Prostate gland (tissue), 2 donors: ENCODE results near the gene FMNL1. TPM values are rescaled to one million over a fixed set of nuclear protein-coding genes. Genes with fewer than 3 reads are reported as not detected.
A peak's percentile ranks its signal among the peaks of the same experiment; 100 is the strongest.

Experiments used
- DNase-seq: peaks from one replicate; pipeline ENCODE4 v3.0.0-alpha.2; 2019; ENCODE audit warnings: low spot score
- H3K27ac ChIP-seq, 2 donors: fragments of 200-600 bp; sonication (generic); 2 replicates each; pipeline ENCODE4 v1.5.1; 2017 to 2019
- H3K27me3 ChIP-seq: fragments of 200-600 bp; sonication (generic); replicated peaks from 2 replicates; pipeline ENCODE4 v1.5.1; 2019; ENCODE audit not compliant: insufficient read depth
- H3K36me3 ChIP-seq, 2 donors: fragments of 200-600 bp; sonication (generic); 1 replicate in 1 of 2; 2 replicates in 1 of 2; pipeline versions ENCODE4 v1.5.1 to v1.8.1; 2017 to 2019
- H3K4me1 ChIP-seq: fragments of 200-600 bp; sonication (generic); replicated peaks from 2 replicates; pipeline ENCODE4 v1.5.1; 2019
- H3K4me3 ChIP-seq, 2 donors: fragments of 200-600 bp; sonication (generic); 2 replicates each; pipeline ENCODE4 v1.5.1; 2017 to 2019
- H3K9me3 ChIP-seq: fragments of 200-600 bp; sonication (generic); 2 replicates; pipeline ENCODE4 v1.5.1; 2017
- CTCF ChIP-seq, 4 experiments: fragments of 200-600 bp in 2 of 4; fragments of 450-650 bp in 2 of 4; sonication (generic) in 2 of 4; IDR thresholded peaks; 1 replicate in 3 of 4; 2 replicates in 1 of 4; pipeline ENCODE4 v1.5.1; 2016 to 2019; ENCODE audit warnings: antibody characterized with exemption in 4 of 4, mild to moderate bottlenecking in 2 of 4, moderate library complexity in 2 of 4
- POLR2A ChIP-seq: fragments of 450-650 bp; IDR thresholded peaks from one replicate; pipeline ENCODE4 v1.6.1; 2016; ENCODE audit warnings: antibody characterized with exemption, mild to moderate bottlenecking
- POLR2AphosphoS5 ChIP-seq: sonication (generic); formaldehyde crosslinking; IDR thresholded peaks from one replicate; pipeline ENCODE4 v1.6.1; 2017; ENCODE audit warnings: antibody characterized with exemption
- WGBS: methylation state at CpG from one replicate; pipeline ENCODE4 v1.1.5; 2018; 5-methylcytosine and 5-hydroxymethylcytosine counted together
- intact Hi-C: fragments of 100-400 bp; cut with DNase I; formaldehyde crosslinking; loops from one replicate; pipeline ENCODE4 v1.14.2; 2022
- total RNA-seq, 2 donors: library from RNA; depleted of rRNA; stranded (reverse); fragments of >200 nt; gene quantifications; one replicate each; pipeline ENCODE4 v1.1.0, GENCODE V29; 2016

FMNL1 gene
- total RNA-seq, 2 donors from 2014 or later: 3.6 to 12.2 TPM

- TF ChIP-seq POLR2AphosphoS5 (peak; percentile 69), POLR2A (no peak)
- Histone ChIP-seq H3K4me1 (peaks cover 18% of the 10 kb centered on the region), H3K27me3 (no peaks in the 10 kb centered on the region), H3K27ac (peak overlapping the region; percentile 40 to 58), H3K4me3 (no peak overlapping the region), H3K9me3 (no peaks in the 10 kb centered on the region), H3K36me3 (peaks cover 0 to 18% of the 10 kb centered on the region in 2 donors)
- DNase-seq: peak; percentile 68
- intact Hi-C loops: no loop called here
- 15% methylated on average over 10 of the region's 10 CpGs for WGBS
Measured at GRCh38 chr17:45288825-45289224, 67.1 kb downstream of the FMNL1 start.

- Histone ChIP-seq H3K9me3 (no peaks in the 10 kb centered on the region), H3K27ac (peak overlapping the region; percentile 40 to 58), H3K36me3 (peaks cover 0 to 11% of the 10 kb centered on the region in 2 donors), H3K4me1 (peaks cover 24% of the 10 kb centered on the region), H3K4me3 (no peak overlapping the region), H3K27me3 (no peaks in the 10 kb centered on the region)
- DNase-seq: no peak
- TF ChIP-seq POLR2A: no peak
- no peak for TF ChIP-seq CTCF (IDR thresholded peaks at IDR 0.05)
- no peak for TF ChIP-seq POLR2AphosphoS5
- 71% methylated on average over 15 of the region's 15 CpGs for WGBS
- intact Hi-C loops: no loop called here
Measured at GRCh38 chr17:45289301-45290268, 67.9 kb downstream of the FMNL1 start.

DNA sequence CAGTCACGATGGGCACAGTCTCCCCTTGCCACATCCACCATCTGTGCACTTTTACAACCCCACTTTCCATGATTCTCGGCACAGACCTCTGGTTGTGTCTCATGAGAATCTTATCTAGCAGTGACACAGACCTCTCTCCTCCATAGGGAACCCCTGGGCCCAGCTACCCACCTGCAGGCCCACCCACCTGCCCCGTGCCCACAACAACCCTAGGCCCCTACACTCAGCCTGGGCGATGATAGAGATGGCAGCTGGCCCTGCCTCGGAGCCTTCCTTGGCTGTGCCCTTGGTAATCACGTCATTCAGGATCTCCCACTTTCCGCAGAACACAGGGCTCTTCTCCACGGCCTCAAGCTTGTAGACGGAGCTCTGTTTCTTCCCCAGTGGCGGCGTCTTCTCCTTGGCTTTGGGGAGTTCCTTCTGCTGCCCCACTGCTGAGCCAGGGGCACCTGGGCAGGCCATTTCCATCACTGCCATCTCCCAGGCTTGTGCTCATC, 68.6 kb downstream of the FMNL1 start:
- no peak for DNase-seq
- Histone ChIP-seq H3K36me3 (peaks cover 0 to 8% of the 10 kb centered on the region in 2 donors), H3K4me1 (peaks cover 32% of the 10 kb centered on the region), H3K9me3 (no peaks in the 10 kb centered on the region), H3K4me3 (no peak overlapping the region), H3K27ac (peak overlapping the region in 1 of 2 donors; percentile 58), H3K27me3 (no peaks in the 10 kb centered on the region)
- 84% methylated on average over 11 of the region's 11 CpGs for WGBS
- TF ChIP-seq CTCF (IDR thresholded peaks at IDR 0.05) (no peak), POLR2A (no peak), POLR2AphosphoS5 (no peak)
- intact Hi-C loops: no loop called here

DNA sequence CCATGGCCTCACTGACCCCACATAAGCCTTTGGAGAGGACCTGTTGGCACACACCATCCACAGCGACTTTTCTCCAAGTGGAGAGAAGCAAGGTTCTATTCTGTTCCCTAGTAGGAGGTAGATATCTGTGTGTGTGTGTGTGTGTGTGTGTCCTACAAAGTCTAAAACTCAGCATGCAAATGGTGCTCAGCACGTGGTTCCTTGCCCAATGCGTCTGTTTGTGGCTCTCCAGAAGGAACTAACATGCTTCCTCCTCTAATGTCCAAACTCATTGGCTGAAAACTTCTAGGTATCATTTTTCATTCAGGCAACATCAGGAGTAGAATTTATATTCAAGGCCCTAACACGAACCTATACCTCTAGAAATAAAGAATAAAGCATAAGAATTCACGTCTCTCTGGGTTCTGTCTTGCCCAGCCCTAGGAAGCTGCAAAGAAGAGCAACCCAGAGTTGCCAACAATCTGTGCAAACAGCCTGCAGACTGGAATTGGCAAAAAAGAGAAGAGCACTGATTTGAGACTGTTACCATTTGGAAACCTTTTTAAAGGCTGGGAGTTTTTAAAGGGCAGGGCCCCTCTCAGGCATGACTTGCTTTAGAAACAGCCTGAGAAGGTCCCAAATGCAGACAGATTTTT, 69.6 kb downstream of the FMNL1 start:
- Histone ChIP-seq H3K27ac (peak overlapping the region in 1 of 2 donors; percentile 82), H3K27me3 (no peaks in the 10 kb centered on the region), H3K36me3 (peaks cover 0 to 6% of the 10 kb centered on the region in 2 donors), H3K4me3 (no peak overlapping the region), H3K9me3 (no peaks in the 10 kb centered on the region), H3K4me1 (peaks cover 36% of the 10 kb centered on the region)
- no peak for DNase-seq
- intact Hi-C loops: no loop called here
- TF ChIP-seq POLR2A (no peak), POLR2AphosphoS5 (peak; percentile 38), CTCF (IDR thresholded peaks at IDR 0.05) (no peak)
- WGBS: 27% methylated on average over 5 of the region's 5 CpGs

DNA sequence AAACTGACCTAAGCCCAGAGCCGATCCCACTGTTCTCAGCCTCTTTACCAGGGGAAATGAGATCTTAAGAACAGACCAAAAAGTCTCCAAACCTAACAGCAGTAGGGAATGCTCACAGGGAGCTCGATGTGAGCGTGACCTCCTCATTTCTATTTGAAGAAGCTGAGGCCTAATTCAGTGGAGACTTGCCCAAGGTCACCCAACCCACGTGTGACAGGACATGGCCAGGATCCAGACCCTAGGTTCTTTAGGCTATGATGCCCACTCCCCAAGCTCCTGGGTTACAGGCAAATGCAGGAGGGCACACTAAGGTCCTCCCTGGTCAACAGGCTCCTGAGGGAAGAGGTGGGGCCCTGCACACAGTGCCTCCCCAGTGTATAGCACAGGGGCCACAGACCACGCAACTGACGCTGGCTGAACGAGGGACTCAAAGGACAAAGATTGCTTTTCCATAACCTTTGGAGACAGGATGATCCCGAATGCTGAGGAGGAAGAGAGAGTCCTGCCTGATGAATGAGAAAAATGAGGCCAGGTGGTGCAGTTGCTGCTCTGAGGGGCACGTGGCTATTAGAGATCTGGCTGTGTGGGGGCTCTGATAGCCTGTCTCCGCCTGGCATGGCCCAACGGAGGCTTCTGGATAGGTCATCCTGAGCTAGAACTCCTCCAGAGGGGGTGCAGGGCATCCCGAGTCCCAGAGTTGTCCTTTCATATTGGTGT, 71.2 kb downstream of the FMNL1 start:
- Histone ChIP-seq H3K27me3 (no peaks in the 10 kb centered on the region), H3K27ac (peak overlapping the region; percentile 74 to 82), H3K36me3 (no peaks in the 10 kb centered on the region), H3K4me1 (peaks cover 48% of the 10 kb centered on the region), H3K9me3 (no peaks in the 10 kb centered on the region), H3K4me3 (no peak overlapping the region)
- no peak for DNase-seq
- WGBS: 64% methylated on average over 12 of the region's 12 CpGs
- intact Hi-C loops: no loop called here
- no peak for TF ChIP-seq POLR2A
